HG03095 (cell line): Measurements from ENCODE around the gene TRMT5.

Source experiments
- ATAC-seq: cut with Tn5 transposase; IDR thresholded peaks from one replicate; pipeline ENCODE4 v1.9.1; 2021; ENCODE audit warnings: moderate library complexity; ENCODE audit not compliant: unreplicated experiment

The TRMT5 gene

GRCh38 chr14:60964904-60965303 lies 16.0 kb downstream of the TRMT5 start:
- no peak for ATAC-seq

- ATAC-seq, result no peak
Measured at GRCh38 chr14:60963761-60964160, 17.1 kb downstream of the TRMT5 start.

GRCh38 chr14:60958146-60958545 lies 22.7 kb downstream of the TRMT5 start:
- ATAC-seq, result no peak

GRCh38 chr14:60956632-60957031 lies 24.2 kb downstream of the TRMT5 start:
- ATAC-seq, result no peak

- ATAC-seq, result no peak
Measured at GRCh38 chr14:60956202-60956601, 24.7 kb downstream of the TRMT5 start.

GRCh38 chr14:60951776-60952435 lies 29.0 kb downstream of the TRMT5 start:
- no peak for ATAC-seq

- ATAC-seq, result no peak
Measured at GRCh38 chr14:60946773-60947172, 34.1 kb downstream of the TRMT5 start.

GRCh38 chr14:60945984-60946383 lies 34.9 kb downstream of the TRMT5 start:
- no peak for ATAC-seq

- ATAC-seq, result no peak
Measured at GRCh38 chr14:60944204-60944603, 36.7 kb downstream of the TRMT5 start.

- ATAC-seq, result no peak
Measured at GRCh38 chr14:60943637-60944032, 37.2 kb downstream of the TRMT5 start.

GRCh38 chr14:60935319-60935718 lies 45.6 kb downstream of the TRMT5 start:
- ATAC-seq, result no peak

GRCh38 chr14:60933920-60934655 lies 46.8 kb downstream of the TRMT5 start:
- no peak for ATAC-seq

- ATAC-seq, result no peak
Measured at GRCh38 chr14:60931218-60931617, 49.7 kb downstream of the TRMT5 start.

- ATAC-seq, result peak; percentile 97
Measured at GRCh38 chr14:60926002-60926401, 54.9 kb downstream of the TRMT5 start.

GRCh38 chr14:60925286-60925685 lies 55.6 kb downstream of the TRMT5 start:
- no peak for ATAC-seq

- ATAC-seq, result no peak
Measured at GRCh38 chr14:60922050-60922449, 58.8 kb downstream of the TRMT5 start.
